Measurements from ENCODE around the gene IRF3.

GRCh38 chr19:49651820-49652550 lies 13.7 kb downstream of the IRF3 start:
- TF ChIP-seq CTCF (IDR thresholded peaks at IDR 0.05) (no peak), POLR2A (IDR thresholded peaks at IDR 0.05) (no peak)

All from right lobe of liver (tissue), 4 donors.